ENCODE results near the gene SAMD14.

The SAMD14 gene

DNA sequence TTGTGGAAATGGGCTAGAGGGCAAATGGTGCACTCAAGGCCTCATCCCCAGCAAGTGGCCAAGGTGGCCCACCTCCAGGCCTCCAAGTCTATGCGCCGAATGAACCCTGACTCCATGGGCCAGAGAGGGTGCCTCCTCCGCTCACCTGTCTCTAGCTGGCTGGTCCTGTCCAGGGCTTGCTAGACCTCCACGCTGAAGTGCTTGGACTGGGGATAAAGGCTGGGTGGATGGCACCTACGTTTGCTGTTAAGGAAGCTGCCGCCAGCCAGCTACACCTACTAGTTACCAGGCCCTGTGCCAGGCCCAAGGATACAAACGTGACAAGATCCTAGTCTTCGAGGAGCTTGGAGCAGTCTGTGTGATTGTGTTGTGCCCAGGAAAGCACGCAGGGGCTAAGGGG, 35.1 kb upstream of the SAMD14 start:
- DNase-seq (ENCODE audit: low read depth) = no peak

DNA sequence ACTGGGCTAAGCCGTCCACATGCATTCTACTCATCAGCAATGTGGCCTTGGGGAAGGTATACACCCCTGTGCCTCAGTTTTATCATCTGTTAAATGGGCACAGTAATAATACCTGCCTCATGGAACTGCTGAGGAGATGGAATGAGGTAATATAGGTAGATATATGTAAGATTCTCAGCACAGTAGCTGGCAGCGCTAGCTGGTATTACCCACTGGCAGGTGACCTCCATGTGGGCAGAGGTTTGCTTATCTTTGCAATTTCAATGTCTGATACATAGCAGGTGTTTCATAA, 34.7 kb upstream of the SAMD14 start:
- DNase-seq (ENCODE audit: low read depth) = no peak

GRCh38 chr17:50163843-50164696, 34.1 kb upstream of the SAMD14 start:
- DNase-seq (ENCODE audit: low read depth) = no peak

DNA sequence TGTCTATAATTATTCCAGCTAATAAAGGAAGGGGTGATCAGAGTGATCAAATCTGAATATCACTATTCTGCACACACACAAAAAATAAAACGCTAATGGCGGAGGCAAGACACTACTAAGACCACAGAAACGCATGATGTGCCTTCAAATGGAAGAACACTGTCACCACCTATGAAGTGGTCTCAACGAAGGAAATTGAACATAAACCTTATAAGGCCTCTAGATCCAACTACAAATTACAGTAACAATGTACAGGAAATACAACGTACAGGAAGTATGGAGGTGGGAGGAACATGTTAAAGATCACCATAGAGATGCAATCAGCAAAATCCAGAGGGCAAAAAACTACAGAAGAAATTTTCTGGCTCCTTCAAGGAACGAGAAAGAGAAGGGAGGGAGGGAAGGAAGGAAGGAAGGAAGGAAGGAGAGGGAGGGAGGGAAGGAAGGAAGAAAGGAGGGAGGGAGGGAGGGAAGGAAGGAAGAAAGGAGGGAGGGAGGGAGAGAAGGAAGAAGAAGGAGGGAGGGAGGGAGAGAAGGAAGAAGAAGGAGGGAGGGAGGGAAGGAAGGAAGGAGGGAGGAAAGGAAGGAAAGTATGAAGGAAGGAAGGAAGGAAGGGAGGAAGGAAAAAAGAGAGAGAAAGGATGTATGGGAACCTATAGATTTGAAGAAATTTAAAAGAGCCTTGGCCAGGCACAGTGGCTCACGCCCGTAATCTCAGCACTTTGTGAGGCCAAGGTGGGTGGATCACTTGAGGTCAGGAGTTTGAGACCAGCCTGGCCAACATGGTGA, 32.7 kb upstream of the SAMD14 start:
- no peak for DNase-seq (ENCODE audit: low read depth)

DNA sequence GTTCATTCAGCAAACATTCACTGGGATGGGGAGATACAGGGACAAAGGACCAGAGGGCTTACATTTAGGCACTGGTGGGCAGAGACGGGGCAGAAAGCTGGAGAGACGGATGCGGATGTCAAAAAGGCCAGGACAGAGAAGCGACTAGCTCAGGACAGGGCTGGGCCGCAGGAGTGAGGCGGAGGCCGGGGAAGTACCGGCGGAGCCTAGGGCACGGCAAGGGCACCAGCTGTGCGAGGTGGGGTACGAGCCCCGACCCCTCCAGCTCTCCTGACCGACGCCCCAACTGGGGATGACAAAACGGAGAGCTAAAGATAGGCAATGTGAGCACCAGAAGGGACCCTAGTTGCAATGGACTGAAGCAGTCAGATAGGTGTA, 31.9 kb upstream of the SAMD14 start:
- DNase-seq (ENCODE audit: low read depth) = no peak

GRCh38 chr17:50161023-50161910, 31.3 kb upstream of the SAMD14 start:
- DNase-seq (ENCODE audit: low read depth) = peak; percentile 91

DNA sequence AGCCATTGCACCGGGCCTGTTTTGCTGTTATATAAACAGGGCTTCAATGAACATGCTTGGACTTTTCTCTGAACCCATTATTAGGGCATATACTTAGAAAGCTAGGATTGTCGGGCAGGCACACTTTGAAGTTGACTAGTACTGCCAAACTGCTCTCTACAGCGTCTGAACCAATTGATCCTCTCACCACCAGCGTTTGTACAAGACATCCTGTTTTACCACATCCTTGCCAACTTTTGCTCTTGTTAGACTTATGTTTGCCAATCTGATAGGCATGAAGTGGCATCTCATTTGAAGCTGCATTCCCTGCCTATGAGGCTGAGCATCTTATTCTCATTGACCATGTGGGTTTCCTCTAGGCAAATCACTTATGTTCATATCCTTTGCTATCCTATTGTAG, 27.9 kb upstream of the SAMD14 start:
- no peak for DNase-seq (ENCODE audit: low read depth)

DNA sequence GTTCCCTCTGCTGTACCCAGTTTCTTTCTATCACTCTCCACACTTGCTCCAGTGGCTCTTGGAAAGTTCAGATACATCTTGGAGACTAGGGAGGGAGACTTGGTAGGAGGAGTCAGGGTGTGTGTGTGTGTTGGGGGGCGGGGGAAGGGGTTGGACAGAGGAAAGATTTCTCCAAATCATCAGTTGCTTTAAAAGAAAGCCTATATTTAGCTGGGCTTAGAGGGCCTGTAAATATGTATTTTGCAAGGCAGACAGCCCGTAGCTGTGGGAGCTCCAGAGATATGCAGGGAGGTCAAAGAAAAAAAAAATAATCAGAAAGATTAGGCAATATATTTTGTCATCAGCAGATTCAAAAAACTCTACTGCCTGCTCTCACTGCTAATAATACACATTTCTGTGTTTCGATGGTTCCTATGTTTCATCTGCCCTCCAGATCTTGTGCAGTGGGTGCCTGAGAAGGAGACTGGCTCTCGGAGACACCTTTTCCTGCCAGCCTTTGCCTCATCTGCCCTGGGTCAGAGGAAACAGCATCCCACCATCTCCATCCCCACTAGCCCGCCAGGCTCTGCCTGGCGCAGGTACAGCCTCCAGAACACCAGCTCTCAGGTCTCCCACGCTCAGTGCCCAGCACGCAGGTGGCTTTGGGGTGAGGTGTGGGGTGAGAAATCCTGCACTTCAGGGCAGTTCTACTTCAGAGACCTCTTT, 25.3 kb upstream of the SAMD14 start:
- no peak for DNase-seq (ENCODE audit: low read depth)

- DNase-seq (ENCODE audit: low read depth) = no peak
These were observed 24.6 kb upstream of the SAMD14 start for GRCh38 chr17:50154604-50155003.

- no peak for DNase-seq (ENCODE audit: low read depth)
These were observed 24.0 kb upstream of the SAMD14 start for GRCh38 chr17:50153650-50154575.

DNA sequence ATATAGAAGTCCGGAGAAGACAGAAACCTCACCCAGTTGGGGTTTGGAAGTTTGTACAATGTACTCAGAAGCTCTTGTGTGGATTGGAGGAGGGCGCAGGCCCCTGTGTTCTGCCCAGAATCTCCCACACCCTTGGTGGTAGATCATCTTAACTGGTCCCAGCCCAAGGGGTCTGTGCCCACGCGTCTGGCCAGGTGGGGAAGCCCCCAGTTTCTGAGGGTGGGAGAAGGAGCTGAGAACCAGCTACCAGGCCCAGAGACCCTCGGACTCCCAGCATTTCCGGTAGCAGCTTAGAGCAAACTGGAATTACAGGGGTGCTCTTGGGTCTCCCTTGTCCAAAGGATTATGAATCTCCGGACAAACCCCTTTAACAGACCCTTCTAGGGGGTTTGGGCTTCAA, 22.8 kb upstream of the SAMD14 start:
- DNase-seq (ENCODE audit: low read depth) = no peak

DNA sequence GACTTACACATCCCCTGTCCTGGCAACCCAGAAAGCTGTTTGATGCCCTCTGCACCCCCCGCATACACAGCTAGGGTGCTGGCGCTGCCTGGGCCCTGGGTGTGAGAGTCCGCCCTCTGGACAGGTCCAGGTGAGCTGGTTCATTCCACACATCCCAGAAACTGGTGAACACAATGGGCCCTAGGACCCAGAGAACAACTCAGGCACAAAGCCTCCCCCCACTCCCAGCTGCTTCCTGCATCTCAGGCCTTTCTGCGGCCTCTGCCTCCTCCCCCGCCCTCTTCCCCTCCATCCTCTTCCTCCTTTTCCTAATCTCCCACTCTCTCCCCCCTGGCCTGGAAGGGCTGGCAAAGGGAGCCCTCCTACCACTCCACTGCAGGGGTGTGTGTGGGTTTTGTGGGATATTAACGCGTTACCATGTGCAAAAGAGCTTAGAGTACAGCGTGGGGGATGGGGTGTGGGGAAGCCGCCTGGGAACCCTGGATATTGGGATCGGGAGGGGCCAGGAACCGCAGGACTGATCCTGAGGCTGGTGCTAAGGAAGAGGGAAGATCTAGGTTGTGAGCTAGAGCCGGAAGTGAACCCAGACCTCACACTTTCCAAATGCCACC, 22.1 kb upstream of the SAMD14 start:
- peak; percentile 33 for DNase-seq (ENCODE audit: low read depth)

- DNase-seq (ENCODE audit: low read depth) = peak; percentile 82
These were observed 21.3 kb upstream of the SAMD14 start for GRCh38 chr17:50151041-50151936.

- no peak for DNase-seq (ENCODE audit: low read depth)
These were observed 20.5 kb upstream of the SAMD14 start, which contains the start of gene PPP1R9B for GRCh38 chr17:50150354-50151040. PPP1R9B (minus strand) TSS chr17:50150677; CDS start chr17:50150513, 164 bp downstream.

DNA sequence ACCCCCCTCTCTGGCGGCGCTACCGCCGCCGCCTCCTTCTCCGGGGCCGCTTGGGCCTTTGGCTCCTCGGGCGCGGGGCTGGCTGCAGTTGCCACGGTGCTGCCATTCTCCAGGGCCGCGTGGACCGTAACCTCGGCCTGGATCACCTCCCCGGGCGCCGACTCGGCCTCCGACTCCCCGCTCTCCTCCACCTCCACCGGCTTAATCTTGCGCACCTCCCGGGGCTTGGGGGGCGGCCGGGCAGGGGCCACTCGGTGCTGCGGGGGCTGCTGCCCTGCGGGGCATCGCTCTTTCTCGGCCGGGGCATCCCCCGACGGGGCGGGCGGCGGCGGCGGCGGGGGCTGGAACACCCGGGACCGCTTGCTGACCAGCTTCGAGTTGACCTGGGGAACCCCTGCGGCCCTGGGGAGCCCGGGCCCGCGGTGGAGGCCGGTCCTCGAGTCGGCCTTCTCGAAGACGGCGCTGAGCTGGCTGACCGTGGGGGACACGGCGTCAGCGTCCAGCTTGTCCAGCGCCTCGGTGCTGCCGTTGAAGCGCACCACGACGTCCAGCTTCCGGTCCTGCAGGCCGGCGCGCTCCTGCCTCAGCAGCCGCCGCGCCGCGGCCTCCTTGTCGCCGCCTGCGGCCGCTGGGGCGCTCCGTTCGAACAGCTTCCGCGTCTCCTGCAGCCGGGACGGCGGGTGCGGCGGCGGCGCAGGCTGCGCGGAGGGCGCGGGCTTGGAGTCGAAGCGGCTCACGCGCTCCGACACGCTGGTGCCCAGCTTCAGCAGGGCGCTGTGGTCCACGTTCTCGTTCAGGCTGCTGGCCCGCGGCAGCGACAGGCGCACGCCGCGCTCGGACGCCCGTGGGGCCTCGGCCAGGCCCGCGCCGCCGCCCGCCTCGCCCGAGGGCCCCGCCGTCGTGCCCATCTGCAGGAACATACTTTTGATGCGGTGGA, 19.7 kb upstream of the SAMD14 start:
- DNase-seq (ENCODE audit: low read depth) = peak; percentile 39

DNA sequence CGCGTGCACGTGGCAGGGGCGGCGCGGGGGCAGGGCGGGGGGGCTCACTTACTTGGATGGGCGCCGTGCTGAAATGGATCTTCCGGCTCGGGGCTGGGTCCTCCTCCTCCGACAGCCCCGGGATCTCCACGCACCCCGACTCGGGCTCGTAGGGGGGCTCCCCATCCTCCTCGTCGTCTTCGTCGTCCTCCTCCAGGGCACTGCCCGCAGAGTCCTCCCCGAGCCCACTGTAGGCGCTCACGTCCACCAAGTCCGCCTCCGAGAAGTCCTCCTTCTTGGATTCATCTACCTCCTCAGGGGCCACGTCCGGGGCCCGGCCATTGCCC, 19.1 kb upstream of the SAMD14 start:
- no peak for DNase-seq (ENCODE audit: low read depth)

DNA sequence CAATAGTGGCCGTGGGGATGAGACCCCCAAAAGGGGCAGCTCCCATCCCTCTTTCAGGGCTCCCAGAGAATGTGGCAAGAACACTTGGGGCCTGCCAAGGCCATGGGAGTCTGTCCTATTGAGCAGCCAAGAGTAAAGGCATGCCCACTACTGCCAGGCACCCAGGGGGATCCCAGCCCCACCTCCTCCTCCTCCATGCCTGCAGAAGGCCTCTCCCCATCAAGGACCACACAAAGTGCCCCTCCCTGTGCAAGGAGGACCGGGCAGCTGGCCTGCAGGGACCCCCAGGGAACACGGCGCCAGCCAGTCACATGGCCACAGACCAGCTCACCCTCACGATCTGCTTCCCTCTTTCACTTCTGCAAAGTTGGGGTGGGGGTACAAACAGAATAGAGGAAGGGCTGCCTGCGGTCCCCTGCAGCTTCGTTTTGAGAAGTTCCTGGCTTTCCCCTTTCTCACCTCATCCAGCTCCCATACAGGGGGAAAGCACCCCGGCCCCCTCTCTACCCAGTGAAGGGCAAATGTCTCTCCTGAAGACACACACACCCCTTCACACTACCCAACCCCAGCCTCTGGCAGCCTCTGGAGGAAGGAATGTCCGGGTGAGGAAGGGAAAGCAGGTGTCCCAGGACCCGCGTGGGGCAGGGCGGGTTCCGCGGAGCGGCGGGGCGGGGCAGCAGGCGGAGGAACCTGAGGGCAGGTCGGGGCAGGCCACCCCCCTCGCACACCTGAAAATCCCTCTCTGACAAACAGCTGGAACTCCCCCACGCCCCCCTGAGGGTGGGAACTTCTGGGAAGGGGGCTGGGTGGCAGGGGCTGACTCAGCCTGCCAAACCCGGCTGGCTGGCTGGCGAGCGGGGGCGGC, 18.5 kb upstream of the SAMD14 start:
- peak; percentile 69 for DNase-seq (ENCODE audit: low read depth)

All from stimulated activated CD8-positive, alpha-beta memory T cell treated with anti-CD3 and anti-CD28 coated beads, Interleukin-4, amount 100 ng/mL, for 24 hours (primary cell).